Glomerular visceral epithelial cell (primary cell): ENCODE measurements around the gene CAB39.
"Not testable (repeated sequence)": the region's sequence is repeated elsewhere in the genome, so short reads cannot be mapped to it uniquely, and the experiment has no call there.

ENCODE experiments used
- DNase-seq: peaks from one replicate; pipeline ENCODE4 v3.0.0-alpha.2; 2016; ENCODE audit errors: extremely low spot score

CAB39 gene

GRCh38 chr2:230684270-230685168 lies 28.1 kb upstream of the CAB39 start:
- peak; percentile 74 for DNase-seq

DNA sequence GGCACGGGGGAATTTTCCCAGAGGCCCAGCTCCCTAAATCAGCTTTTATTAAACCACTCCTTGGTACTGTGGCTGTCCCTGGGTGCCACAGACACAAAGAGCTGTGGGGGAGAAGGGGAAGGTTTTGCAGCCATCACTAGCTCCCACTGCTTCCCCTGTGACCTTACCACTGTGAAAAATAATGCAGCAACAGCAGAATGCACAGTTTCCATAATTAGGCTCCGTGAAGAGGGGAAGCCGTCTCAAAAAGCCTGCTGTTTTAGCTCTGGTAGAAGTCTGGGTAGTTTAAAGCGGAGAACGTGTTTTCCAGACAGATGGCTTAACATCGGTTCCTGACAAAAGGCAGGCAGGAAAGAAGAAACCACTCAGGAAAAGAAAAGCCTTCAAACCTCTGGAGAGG lies 27.5 kb upstream of the CAB39 start:
- no peak for DNase-seq

DNA sequence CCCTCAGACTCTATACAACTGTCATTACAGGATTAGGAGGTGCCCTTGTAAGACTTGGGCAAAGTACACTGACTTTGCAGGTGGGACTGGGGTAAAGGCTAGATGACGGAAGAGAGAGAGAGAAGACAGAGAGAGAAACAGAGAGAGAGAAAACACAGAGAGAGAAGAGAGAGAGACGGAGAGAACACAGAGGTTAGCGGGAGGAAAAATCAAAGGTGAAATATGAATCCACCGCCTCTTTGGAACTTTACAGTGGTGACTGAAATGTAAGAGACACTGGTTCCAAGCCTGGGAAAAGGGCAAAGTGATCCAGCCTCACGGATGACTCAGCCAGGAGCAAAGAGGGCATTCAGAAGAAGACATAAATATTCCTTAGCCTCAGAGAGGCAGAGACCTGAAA lies 25.1 kb upstream of the CAB39 start:
- DNase-seq: peak; percentile 62

- no peak for DNase-seq
Observed at GRCh38 chr2:230688490-230688889, 24.2 kb upstream of the CAB39 start.

DNA sequence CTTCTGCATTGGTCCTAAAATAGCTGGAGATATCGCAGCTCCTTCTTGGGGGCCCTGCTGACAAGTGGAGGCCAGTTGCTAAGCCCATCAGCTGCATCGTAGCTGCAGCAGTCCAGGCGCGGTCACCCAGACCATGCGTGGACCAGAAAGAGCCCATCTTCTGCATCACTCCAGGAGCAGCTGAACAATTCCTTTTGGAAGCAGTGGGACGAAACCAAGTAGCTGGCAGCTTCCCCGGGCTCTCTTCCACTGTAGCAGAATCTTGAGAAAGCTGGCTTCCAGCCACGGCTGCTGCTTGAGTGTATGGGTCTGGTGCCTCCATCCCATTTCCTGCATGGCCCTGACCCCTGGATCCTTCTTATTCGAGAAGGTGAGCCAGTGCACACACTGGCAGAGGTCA lies 22.2 kb upstream of the CAB39 start:
- DNase-seq: peak; percentile 91

- peak; percentile 99 for DNase-seq
Observed at GRCh38 chr2:230691005-230691647, 21.5 kb upstream of the CAB39 start.

DNA sequence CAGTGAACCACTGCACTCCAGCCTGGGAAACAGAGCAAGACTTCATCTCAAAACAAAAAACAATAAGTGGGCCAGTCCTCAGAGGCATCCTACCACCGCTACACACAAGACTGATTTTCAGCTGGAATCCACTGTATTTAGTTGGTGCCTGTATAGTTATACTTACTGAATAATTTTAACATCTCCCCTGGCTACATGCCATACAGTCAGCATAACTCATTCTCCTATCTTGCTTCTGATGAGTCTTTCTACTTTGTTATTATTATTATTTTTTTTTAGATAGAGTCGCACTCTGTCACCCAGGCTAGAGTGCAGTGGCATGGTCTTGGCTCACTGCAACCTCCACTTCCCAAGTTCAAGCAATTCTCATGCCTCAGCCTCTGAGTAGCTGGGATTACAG lies 19.9 kb upstream of the CAB39 start:
- no peak for DNase-seq

DNA sequence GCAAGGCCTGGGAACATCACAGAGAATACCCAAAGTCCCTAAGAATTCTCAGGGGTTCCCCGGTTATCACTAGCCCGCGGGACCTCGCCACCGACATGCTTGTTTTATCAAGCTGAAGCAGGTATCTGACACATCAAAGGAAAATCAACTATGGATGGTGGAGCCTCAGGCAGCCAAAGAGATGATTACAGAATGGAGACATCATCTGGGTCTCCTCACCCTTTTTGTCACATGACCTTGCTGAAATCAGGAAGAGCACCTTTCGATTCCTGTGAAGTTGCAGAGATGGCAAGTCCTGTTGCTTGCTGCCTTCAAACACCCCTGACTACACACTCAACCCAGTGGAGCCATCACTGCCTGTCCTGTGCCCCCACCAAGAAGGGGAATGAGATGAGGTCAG lies 19.2 kb upstream of the CAB39 start:
- DNase-seq: no peak

- DNase-seq: no peak
Observed at GRCh38 chr2:230694241-230694640, 18.4 kb upstream of the CAB39 start.

DNA sequence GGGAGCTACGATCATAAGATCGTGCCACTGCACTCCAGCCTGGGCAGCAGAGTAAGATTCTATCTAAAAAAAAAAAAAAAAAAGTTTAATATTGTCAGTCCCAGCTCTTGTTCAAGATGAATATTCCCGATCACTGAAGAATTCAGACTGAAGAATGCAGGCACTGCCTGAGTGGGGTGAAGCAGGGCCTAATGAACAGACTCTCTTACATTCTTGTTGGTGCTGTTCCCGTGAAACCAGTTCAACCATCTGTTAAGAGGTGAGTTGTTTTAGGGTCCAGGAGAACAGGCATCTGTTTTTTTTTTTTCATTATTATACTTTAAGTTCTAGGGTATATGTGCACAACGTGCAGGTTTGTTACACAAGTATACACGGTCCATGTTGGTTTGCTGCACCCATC lies 17.1 kb upstream of the CAB39 start:
- DNase-seq: no peak

GRCh38 chr2:230696670-230697069 lies 16.0 kb upstream of the CAB39 start:
- DNase-seq: no peak

DNA sequence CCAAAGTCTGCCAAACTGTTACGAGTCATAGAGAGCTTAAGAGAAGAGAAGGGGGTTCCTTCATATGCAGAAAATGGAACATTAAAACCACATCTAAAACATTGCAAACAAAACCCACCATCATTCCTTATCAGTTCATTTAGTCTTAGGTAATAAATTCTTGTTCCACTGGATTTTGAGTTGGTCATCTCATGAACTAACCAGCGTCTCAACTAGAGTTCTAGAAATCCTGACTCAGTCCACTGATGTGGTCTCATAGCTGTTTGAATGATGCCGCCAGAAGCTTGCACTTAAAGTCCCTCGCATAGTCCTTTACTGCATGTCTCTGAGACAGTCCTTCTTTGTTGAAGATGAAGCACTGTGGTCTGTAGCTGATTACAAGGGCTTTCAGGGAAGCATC lies 15.0 kb upstream of the CAB39 start:
- DNase-seq: no peak

DNA sequence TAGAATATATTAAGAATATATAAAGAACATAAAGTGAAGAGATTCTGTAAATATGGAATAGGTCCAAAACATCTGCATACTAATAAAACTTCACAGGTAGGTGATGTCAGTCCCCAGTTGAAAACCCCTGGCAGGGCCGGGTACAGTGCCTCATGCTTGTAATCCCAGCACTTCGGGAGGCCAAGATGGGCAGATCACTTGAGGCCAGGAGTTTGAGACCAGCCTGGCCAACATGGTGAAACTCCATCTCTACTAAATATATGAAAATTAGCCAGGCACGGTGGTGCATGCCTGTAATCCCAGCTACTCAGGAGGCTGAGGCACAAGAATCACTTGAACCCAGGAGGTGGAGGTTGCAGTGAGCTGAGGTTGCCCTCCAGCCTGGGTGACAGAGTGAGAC lies 13.9 kb upstream of the CAB39 start:
- not testable (repeated sequence) for DNase-seq

GRCh38 chr2:230700447-230700846 lies 12.2 kb upstream of the CAB39 start:
- DNase-seq: no peak

DNA sequence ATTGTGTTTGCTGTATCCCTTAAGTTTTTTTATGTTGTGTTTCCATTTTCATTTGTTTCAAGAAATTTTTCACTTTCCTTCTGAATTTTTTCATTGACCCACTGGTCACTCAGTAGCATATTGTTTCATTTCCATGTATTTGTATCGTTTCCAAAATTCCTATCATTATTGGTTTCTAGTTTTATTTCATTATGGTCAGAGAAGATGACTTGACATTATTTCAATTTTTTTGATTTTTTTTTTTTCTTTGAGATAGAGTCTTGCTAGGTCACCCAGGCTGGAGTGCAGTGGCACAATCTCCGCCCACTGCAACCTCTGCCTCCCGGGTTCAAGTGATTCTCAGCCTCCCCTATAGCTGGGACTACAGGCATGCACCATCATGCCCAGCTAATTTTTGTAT lies 11.3 kb upstream of the CAB39 start:
- DNase-seq: no peak

DNA sequence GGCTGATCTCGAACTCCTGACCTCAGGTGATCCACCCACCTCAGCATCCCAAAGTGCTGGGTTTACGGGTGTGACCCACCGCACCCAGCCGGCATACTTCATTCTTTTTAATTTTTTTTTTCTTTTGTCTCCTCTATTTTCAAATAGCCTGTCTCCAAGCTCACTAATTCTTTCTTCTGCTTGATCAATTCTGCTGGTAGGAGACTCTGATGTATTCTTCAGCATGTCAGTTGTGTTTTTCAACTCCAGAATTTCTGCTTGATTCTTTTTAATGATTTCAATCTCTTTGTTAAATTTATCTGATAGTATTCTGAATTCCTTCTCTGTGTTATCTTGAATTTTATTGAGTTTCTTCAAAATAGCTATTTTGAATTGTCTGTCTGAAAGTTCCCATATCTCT lies 10.2 kb upstream of the CAB39 start:
- not testable (repeated sequence) for DNase-seq

GRCh38 chr2:230703514-230703913 lies 9.1 kb upstream of the CAB39 start:
- DNase-seq: no peak

DNA sequence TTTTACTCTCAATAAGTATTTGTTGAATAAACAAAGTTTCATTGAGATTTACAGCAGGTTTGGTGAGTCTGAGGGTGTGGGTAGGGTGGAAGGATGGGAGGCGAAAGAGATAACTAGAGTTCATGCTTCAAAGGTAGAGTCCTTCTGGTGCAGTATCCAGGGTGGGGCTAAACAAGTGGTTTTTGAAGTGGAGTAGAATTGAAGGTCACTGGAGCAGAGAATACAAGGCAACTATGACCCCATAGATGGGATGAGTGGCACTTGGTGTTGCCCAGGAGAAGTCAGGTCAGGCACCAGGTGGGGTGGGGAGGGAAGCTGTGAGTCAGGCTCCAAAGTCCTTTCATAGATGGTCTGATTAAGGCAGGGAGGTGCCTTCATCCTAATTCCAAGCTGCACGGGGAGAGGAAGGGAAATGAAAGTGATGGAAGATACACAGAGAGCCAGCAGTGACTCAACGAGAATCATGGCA lies 6.6 kb upstream of the CAB39 start:
- DNase-seq: peak; percentile 47

DNA sequence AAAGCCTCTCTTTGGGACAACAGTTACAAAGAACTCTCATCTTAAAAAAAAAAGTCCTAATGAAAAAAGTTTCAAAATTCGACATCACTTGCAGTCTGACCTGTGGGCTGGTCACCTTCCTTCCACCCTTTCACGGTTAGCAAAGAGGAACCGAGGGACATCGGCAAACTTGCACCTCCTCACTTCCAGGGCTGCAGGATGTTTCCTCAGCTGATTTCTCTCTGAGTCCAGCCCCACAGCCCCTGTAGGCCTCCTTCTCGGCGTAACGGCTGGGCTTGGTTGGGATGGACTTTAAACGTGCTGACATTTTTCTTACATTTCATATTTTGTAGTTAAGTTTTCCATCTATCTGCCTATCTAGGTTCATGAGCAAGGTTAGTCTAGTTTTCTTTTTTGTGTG lies 5.7 kb upstream of the CAB39 start:
- DNase-seq: no peak

GRCh38 chr2:230708204-230708603 lies 4.4 kb upstream of the CAB39 start:
- no peak for DNase-seq

DNA sequence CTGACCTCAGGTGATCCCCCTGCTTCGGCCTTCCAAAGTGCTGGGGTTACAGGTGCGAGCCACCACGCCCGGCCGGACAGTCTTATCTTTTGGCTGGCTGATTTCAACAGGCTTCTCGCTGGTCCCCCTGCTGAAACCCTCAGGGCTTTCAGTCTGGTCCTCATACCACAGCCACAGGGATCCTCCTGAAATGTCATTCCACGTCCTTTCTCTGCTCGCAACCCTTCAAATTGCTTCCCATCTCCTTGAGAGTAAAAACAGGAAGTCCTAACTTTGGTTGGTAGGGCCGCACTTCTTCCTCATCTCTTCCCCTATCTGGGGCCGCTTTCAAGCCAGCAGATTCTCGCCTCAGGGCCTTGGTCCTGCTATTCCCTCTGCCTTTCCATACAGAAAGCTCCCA lies 1.4 kb upstream of the CAB39 start:
- no peak for DNase-seq

DNA sequence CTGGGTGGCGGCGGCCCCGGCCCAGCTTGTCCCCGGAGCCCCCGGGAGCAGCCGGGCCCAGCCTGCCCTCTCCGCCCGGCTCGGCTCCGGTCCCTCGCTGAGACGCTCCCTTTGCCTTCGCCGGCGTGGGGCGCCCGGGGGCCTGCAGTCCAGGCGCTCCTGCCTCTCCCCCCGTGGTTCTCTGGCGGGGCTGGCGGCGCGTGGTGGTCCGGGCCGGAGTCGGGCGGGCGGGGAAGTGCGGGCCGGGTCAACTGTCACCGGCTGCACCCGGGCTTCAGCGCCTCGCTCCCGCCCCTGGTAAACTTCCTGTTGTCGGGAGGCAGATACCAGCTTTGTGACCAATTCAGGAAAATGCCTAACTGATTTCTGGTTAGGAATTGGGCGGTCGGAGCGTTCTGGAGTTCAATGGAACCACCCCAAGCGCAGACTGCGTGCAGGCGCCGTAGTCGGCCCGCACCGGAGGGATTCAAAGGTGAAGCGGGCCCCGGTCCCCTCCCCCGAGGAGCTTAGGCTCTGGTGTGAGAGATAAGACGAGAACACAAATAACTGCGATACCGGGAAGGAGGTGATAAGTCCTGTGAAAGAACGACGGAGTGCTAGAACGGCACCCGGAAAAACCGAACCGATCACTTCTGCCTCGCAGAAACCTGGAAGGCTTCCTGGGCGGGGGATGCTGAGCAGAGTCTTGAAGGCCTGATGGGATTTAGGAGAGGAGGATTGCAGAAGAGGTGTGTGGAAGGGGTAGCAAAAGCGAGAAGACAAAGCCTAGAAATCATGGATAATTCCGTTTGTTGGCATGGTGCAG lies 891 bp downstream of the CAB39 start:
- DNase-seq: peak; percentile 32

GRCh38 chr2:230714136-230714480 lies 1.5 kb downstream of the CAB39 start:
- DNase-seq: peak; percentile 69
